GM18508 (cell line): ENCODE data around the gene TSPYL2.

Experiments
- ATAC-seq: cut with Tn5 transposase; IDR thresholded peaks from one replicate; pipeline ENCODE4 v1.9.1; 2021; ENCODE audit warnings: moderate number of reproducible peaks; ENCODE audit not compliant: insufficient read depth, unreplicated experiment

TSPYL2 gene

DNA sequence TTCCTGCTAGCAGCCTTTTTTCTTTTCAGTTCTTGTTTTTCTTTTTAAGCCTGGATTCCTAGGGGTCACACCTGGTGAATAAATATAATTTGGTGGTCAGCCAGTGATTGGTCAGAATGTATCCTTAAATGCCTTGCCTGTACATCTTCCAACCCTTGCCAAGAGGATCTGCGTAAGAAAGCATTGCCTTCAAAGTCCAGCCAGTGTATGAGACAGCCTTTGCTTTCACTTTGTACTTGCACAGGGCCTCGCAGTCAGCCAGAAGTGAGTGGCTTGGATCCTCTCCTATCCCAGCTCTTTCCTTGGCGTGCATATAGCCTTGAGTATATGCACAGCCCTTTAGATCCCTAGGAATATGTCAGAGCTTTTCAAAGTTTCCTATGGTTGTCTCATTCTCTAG lies 33.9 kb downstream of the TSPYL2 start:
- ATAC-seq = no peak

DNA sequence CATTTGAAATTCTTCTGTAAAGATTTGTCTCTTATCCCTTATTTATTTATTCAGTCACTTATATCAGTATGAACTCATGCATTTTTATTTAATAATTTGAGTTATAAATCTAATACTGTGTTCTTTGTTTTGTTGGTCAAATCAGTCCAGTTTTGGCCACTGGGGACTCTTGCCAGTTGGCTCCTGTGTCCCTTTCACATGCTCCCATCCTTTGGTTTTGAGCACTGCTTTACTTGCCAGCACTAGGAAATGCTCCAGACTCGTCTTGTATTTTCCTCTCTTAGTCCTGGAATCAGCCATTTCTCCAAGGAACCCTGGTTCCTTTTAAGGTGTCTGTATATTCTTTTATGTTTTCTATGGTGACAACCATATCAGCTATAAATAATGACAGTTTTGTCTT lies 39.8 kb downstream of the TSPYL2 start:
- no peak for ATAC-seq

DNA sequence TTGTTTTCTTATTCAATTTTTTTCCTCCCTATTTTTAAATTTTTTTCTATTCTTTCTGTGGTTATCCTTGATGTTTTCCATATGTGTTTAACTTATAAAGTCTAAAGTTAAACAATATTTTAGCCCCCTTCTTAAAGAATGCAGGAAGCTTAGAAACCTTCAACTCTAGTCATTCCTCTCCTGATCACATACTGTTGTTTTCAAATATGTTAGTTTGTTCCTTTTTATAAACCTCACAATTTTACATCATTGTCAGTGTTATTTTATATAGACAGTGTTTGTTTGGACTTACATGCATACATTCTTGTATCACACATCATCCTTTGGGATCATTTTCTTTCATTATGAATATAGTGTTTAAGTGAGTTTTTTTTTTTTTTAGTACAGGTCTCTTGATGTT lies 43.3 kb downstream of the TSPYL2 start:
- ATAC-seq = no peak

DNA sequence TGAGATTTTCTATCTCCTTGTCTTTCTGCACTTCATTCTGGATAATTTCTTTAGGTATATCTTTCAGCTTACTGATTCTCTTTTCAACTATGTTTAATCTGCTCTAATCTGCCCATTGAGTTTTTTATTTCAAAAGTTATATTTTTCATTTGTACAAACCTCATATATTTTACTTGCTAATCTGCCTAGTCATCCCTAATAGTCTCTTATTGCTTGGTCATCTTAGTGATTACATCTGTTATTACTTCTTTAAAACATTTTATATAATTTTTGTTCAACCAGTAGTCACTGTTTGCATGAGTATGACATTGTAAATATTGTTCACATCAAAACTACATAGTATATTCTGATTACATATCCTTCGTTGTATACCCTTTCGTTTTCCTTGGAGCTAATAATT lies 44.2 kb downstream of the TSPYL2 start:
- ATAC-seq = no peak

DNA sequence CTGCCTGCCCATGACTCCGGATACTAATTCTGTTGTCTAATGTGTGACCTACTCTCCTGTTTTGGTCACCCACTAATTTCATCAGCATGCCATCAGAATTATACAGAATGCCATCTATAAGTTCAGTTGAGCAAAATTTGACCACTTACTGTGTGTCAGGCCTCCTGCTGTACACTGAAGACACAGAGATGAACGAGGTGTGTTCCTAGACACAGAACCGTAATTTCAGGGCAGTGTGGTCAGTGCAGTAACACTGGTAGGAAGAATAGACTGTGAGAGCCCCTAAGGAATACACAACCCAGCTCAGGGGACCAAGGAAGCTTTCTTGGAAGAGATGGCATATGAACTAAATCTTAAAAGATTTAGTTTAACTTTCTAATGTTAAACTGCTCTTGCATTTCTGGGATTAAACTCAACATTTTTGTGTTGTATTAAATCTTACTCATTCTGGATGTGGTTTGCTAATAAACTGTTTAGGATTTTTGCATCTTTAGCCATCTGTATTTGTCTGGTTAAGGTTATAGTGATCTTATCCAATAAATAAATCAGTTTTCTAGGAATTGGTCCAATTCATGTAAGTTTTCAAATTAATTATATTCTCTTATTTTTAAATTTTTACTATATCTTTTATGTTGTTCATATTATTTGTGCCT lies 46.1 kb downstream of the TSPYL2 start:
- ATAC-seq = no peak

DNA sequence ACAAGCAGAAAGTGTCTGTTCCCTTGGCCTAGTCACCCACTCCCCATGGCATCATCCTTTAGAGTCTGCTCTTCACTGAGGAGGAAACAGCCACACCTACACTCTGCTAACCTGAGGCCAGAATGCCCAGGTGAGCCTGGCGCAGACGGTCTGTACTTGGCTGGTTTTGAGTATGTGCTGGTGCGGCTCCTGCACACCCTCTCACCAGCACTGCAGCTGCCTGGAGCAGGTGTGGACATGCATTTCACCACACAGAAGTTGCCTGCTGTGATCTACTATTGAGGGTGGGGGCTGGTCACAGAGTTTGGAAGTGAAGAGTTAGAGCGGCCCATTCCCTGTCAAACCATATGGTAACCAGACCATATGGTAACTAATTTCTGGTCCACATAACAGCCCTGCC lies 51.2 kb downstream of the TSPYL2 start:
- ATAC-seq = no peak

DNA sequence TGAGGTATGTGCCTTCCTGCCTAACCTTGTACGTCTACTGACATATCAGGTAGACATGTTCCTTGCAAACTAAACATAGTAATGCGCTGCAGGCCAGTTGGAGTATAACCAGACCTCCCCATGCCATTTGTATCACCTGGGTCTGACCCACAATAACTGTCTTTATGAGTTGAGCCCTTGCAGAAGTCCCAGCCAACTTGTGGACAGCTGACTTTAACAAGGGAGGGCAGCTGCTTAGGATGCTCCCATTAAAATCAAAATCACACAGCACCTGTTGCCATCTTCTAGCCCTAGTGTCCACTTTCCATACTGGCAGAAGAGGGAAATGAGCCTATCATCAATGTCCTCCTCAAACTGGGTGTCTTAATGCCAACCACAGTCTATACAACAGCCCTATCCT lies 53.4 kb downstream of the TSPYL2 start:
- ATAC-seq = no peak
